ENCODE data around the gene TRIM31.

The TRIM31 gene

GRCh38 chr6:30075790-30076732 is 36.8 kb downstream of the TRIM31 start:
- no peak for DNase-seq (ENCODE audit: low spot score)

GRCh38 chr6:30075094-30075789 is 37.6 kb downstream of the TRIM31 start, which contains the start of gene RNF39:
RNF39 (minus strand) TSS chr6:30075769; CDS start chr6:30075585, 184 bp downstream.
- no peak for DNase-seq (ENCODE audit: low spot score)

- DNase-seq (ENCODE audit: low spot score): no peak
These were observed 38.4 kb downstream of the TRIM31 start for GRCh38 chr6:30074331-30075093.

- no peak for DNase-seq (ENCODE audit: low spot score)
These were observed 39.2 kb downstream of the TRIM31 start for GRCh38 chr6:30073489-30074235.

GRCh38 chr6:30071858-30072257 is 41.0 kb downstream of the TRIM31 start:
- no peak for DNase-seq (ENCODE audit: low spot score)

- DNase-seq (ENCODE audit: low spot score): peak; percentile 24
These were observed 41.6 kb downstream of the TRIM31 start for GRCh38 chr6:30071081-30071818.

GRCh38 chr6:30067460-30068139 is 45.3 kb downstream of the TRIM31 start:
- no peak for DNase-seq (ENCODE audit: low spot score)

- DNase-seq (ENCODE audit: low spot score): peak; percentile 97
These were observed 46.1 kb downstream of the TRIM31 start, which contains the start of gene PPP1R11 for GRCh38 chr6:30066577-30067459. PPP1R11 (plus strand) TSS chr6:30067198; CDS start chr6:30067411, 213 bp downstream.

GRCh38 chr6:30066082-30066481 is 46.8 kb downstream of the TRIM31 start:
- DNase-seq (ENCODE audit: low spot score): no peak

- no peak for DNase-seq (ENCODE audit: low spot score)
These were observed 49.6 kb downstream of the TRIM31 start for GRCh38 chr6:30063315-30063714.

- no peak for DNase-seq (ENCODE audit: low spot score)
These were observed 50.3 kb downstream of the TRIM31 start for GRCh38 chr6:30062471-30063178.

- DNase-seq (ENCODE audit: low spot score): peak; percentile 25
These were observed 50.9 kb downstream of the TRIM31 start for GRCh38 chr6:30061858-30062458.

GRCh38 chr6:30061092-30061857 is 51.6 kb downstream of the TRIM31 start, which contains the start of gene POLR1H:
POLR1H (plus strand) TSS chr6:30061265; CDS start chr6:30061525, 260 bp downstream.
- DNase-seq (ENCODE audit: low spot score): peak; percentile 96

- DNase-seq (ENCODE audit: low spot score): peak; percentile 43
These were observed 52.2 kb downstream of the TRIM31 start for GRCh38 chr6:30060606-30061091.

GRCh38 chr6:30055513-30055912 is 57.4 kb downstream of the TRIM31 start:
- DNase-seq (ENCODE audit: low spot score): no peak

GRCh38 chr6:30053682-30054081 is 59.2 kb downstream of the TRIM31 start:
- DNase-seq (ENCODE audit: low spot score): no peak
